Epithelial cell of esophagus (primary cell): ENCODE data around the gene FBXL22.

Experiments
- DNase-seq: peaks from one replicate; pipeline ENCODE4 v3.0.0; 2010; ENCODE audit warnings: low read depth
- H3K4me3 ChIP-seq: 2 replicates; pipeline ENCODE4 v1.5.1; 2011; ENCODE audit warnings: mild to moderate bottlenecking, low read length, control low read depth
- TF ChIP-seq, protein P1 (sequence below): IDR thresholded peaks from 2 replicates; pipeline ENCODE4 v1.5.1; 2011; ENCODE audit warnings: low read depth, mild to moderate bottlenecking, low read length, control low read depth, inconsistent platforms; ENCODE audit not compliant: insufficient read depth; ENCODE audit errors: missing control alignments

The FBXL22 gene

DNA sequence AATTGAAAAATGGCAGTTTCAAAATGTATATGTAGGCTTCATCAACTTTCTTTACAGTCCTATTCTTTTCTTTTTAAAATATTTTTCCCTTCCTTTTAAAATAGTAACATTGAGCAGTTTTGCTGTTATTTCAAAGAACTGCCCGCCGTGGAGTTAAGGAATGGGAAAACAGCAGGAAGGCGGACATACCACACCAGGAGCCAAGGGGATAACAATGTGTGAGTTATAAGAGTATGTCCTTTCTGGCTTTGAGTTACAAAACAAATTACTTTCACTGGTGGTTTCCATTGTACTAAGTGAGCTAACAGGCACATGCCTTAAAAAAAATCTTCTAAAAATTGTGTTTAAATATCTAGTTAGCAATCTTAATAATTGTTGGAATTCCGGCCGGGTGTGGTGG is 37.4 kb upstream of the FBXL22 start:
- no peak for DNase-seq
- H3K4me3 ChIP-seq = no peak overlapping the region
- TF ChIP-seq, protein P1, sequence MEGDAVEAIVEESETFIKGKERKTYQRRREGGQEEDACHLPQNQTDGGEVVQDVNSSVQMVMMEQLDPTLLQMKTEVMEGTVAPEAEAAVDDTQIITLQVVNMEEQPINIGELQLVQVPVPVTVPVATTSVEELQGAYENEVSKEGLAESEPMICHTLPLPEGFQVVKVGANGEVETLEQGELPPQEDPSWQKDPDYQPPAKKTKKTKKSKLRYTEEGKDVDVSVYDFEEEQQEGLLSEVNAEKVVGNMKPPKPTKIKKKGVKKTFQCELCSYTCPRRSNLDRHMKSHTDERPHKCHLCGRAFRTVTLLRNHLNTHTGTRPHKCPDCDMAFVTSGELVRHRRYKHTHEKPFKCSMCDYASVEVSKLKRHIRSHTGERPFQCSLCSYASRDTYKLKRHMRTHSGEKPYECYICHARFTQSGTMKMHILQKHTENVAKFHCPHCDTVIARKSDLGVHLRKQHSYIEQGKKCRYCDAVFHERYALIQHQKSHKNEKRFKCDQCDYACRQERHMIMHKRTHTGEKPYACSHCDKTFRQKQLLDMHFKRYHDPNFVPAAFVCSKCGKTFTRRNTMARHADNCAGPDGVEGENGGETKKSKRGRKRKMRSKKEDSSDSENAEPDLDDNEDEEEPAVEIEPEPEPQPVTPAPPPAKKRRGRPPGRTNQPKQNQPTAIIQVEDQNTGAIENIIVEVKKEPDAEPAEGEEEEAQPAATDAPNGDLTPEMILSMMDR = no peak

DNA sequence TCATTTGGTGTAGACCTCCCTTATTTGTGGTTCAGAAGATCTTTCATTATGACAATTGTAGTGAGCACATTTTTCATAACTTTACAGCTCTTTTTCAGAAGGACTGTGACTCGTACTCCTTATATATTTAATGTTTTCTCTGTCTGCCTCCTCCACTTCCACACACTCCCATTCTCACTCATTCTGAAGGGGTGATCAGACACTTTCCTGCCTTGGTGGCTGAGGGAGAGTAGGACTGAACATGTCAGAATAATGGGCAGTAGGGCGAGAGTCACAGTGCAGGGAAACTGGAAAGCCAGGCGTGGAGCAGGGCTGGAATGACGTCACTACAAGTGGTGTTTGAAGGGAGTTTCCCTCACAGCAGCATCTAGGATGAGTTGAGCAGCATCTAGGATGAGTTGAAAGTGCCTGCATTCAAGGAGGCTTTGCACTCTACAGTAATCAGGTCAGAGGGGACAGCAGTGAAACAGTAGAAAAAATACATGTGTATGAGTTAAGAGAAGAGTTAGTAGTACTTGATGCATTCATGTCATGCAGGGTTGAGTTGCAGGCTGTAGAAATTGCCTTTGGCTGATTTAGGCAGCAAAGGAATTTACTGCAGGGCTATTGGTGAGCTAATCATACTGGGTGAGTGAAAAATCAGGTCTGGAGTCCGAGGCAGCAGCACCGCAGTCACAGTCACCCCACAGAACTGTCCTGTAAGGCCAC is 36.3 kb upstream of the FBXL22 start:
- no peak overlapping the region for H3K4me3 ChIP-seq
- peak; percentile 7 for DNase-seq
- TF ChIP-seq, protein P1 = no peak

DNA sequence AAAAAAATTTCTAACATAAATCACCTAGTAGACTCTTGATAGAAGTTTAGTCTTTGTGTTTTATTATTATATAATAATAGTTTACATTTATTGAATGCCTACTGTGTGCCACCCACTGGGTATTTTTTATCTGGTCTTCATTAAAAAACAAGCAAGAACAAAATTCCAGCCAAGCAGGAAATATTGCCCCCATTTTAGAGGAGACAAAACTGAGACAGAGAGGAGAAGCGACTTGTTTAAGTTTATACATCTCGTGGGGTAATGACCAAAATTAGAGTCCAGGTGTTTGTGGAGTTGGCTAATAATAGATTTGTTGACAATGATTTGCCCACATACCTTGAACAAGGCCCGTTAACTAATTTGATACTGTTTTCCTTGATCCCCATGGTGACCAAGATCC is 33.1 kb upstream of the FBXL22 start:
- TF ChIP-seq, protein P1 = no peak
- H3K4me3 ChIP-seq = no peak overlapping the region
- DNase-seq = no peak

DNA sequence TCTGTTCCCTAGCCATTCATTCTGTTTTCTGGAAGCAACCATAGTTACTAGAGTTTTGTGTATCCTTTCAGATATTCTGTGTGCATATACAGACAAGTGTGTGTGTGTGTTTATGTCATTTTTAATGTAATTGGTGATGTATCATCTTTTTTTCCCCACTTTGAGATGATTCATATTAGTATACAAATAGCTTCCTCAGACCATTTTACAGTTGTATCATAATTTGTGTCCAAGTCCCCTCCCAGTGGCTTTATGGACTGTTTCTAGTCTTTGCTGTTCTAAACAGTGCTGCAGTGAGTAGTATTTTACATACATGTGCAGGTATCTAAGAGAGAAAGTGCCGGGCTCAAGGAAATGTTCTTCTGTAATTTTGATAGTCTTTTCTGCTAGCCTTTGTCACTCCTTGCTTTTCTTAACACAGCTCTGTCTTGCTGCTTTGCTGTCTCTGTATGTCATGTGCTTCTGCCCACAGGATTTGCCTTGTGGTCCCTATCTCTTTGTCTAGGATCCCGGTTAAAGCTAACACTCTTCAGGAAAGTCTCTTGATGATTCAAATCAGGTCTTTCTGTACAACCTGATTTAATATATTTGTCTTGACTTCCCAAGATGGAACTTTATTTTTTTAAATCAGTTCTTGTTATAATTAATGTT is 31.5 kb upstream of the FBXL22 start:
- DNase-seq = no peak
- H3K4me3 ChIP-seq = no peak overlapping the region
- TF ChIP-seq, protein P1 = no peak

DNA sequence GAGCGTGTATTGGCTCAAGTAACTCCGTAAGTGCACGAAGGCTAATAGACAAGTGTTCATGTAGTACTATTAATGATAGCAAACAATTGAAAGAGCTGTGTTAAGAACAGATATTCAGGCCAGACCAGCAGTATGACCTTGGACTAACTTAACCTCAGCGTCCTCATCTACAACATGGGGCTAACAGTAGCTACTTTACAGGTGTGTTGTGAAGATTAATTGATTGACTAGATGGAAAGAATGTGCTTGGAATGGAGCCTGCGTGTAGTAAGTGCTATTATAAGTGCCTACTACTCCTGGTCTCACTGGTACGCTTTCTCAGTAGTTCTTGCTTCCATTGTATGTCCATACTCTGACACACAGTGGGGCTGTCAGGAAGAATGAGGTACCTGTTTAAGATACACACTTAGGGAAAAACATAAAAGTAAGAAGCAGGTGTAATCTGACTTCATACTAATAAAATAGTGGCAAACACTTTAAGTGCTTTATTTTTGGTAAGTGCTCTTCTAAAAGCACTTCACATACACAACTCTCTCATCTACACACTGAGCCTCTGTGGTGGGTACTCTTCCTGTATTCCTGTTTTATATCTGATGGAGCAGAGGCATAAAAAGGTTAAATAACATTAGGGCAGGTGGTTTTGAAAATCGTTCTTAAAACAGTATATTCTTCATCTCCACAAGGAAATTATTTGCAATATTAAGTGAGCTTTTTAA is 24.3 kb upstream of the FBXL22 start:
- TF ChIP-seq, protein P1 = no peak
- no peak for DNase-seq
- no peak overlapping the region for H3K4me3 ChIP-seq

DNA sequence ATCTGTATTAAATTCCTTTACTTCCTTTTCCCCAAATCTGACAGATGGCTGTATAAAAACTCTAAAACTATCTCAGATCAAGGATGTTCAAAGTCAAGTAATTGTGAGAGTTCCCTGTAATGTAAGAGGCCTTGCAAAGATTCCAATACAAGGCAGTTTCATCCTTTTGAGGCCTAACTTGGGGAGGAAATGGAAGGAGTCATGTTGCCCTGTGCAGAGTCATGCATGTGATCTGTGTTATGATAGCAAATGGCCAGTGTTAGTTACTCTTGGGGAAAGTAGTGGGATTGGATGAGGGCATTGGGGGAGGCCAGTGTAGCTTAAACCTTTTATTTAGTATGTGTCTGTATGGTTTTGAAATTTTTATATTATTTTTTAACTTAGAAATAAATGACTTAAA is 23.7 kb upstream of the FBXL22 start:
- no peak overlapping the region for H3K4me3 ChIP-seq
- DNase-seq = no peak
- TF ChIP-seq, protein P1 = no peak
